HEK293 (cell line): ENCODE results near the gene PI3.

Experiments
- CTCF ChIP-seq: fragments of 450-650 bp; formaldehyde crosslinking; IDR thresholded peaks from 2 replicates; pipeline ENCODE4 v1.5.1; 2016; ENCODE audit warnings: missing biosample characterization, missing genetic modification characterization
- HOXA7 ChIP-seq: sonication (generic); formaldehyde crosslinking; IDR thresholded peaks from 2 replicates; pipeline ENCODE4 v1.8.1; 2022; ENCODE audit warnings: missing genetic modification reagents, borderline replicate concordance
- PATZ1 ChIP-seq: fragments of 450-650 bp; formaldehyde crosslinking; IDR thresholded peaks from 2 replicates; pipeline ENCODE4 v1.5.1; 2016; ENCODE audit warnings: missing biosample characterization, missing genetic modification characterization
- ZNF174 ChIP-seq: fragments of 450-650 bp; formaldehyde crosslinking; IDR thresholded peaks from 2 replicates; pipeline ENCODE4 v1.5.0; 2017; ENCODE audit warnings: missing biosample characterization, mild to moderate bottlenecking, missing genetic modification characterization
- ZNF202 ChIP-seq: fragments of 450-650 bp; formaldehyde crosslinking; IDR thresholded peaks from 2 replicates; pipeline ENCODE4 v1.5.1; 2016; ENCODE audit warnings: missing biosample characterization, missing genetic modification characterization, borderline replicate concordance
- ZNF221 ChIP-seq: fragments of 450-650 bp; formaldehyde crosslinking; IDR thresholded peaks from 2 replicates; pipeline ENCODE4 v1.5.1; 2017; ENCODE audit warnings: missing biosample characterization, missing genetic modification characterization, borderline replicate concordance
- ZNF274 ChIP-seq, 2 experiments: fragments of 200-500 bp in 1 of 2; fragments of 450-650 bp in 1 of 2; sonication (Bioruptor generic) in 1 of 2; formaldehyde crosslinking in 1 of 2; IDR thresholded peaks; 2 replicates each; pipeline versions ENCODE4 v1.5.1 to v1.6.1; 2014 to 2016; ENCODE audit warnings: borderline replicate concordance in 1 of 2, inconsistent platforms in 1 of 2, low read length in 1 of 2, missing biosample characterization in 1 of 2, missing genetic modification characterization in 1 of 2
- ZNF473 ChIP-seq: fragments of 450-650 bp; formaldehyde crosslinking; IDR thresholded peaks from 2 replicates; pipeline ENCODE4 v1.5.1; 2017; ENCODE audit warnings: missing biosample characterization, missing genetic modification characterization
- ZNF707 ChIP-seq: fragments of 450-650 bp; formaldehyde crosslinking; IDR thresholded peaks from 2 replicates; pipeline ENCODE4 v1.5.1; 2016; ENCODE audit warnings: missing biosample characterization, missing genetic modification characterization
- ZNF776 ChIP-seq: fragments of 450-650 bp; formaldehyde crosslinking; IDR thresholded peaks from 2 replicates; pipeline ENCODE4 v1.5.0; 2017; ENCODE audit warnings: missing biosample characterization, missing genetic modification characterization, borderline replicate concordance
- ZNF843 ChIP-seq: fragments of 450-650 bp; formaldehyde crosslinking; IDR thresholded peaks from 2 replicates; pipeline ENCODE4 v1.5.1; 2016; ENCODE audit warnings: missing biosample characterization, missing genetic modification characterization

DNA sequence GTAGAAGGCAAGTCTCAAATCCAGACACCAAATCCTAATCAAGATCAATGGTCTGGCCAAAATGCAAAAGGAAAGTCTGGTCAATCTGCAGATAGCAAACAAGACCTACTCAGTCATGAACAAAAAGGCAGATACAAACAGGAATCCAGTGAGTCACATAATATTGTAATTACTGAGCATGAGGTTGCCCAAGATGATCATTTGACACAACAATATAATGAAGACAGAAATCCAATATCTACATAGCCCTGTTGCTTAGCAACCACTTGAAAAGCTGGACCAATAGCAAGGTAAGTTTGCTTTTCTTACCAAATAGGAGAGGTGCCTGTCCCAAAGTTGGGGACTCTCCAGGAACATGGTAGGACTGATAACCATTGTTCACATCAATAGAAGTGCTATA is 48.4 kb downstream of the PI3 start:
- no peak for TF ChIP-seq ZNF707 (tag by site-specific recombination)
- no peak for TF ChIP-seq ZNF221 (tag by site-specific recombination)
- TF ChIP-seq ZNF274 (IDR thresholded peaks at IDR 0.05; ENCODE audit: low read length), result no peak
- no peak for TF ChIP-seq ZNF274 (tag by site-specific recombination; IDR thresholded peaks at IDR 0.05; ENCODE audit: borderline replicate concordance)
- TF ChIP-seq ZNF843 (tag by site-specific recombination), result no peak
- no peak for TF ChIP-seq ZNF473 (tag by site-specific recombination)
- TF ChIP-seq PATZ1 (tag by site-specific recombination), result no peak
- TF ChIP-seq ZNF202 (tag by site-specific recombination), result no peak
- TF ChIP-seq CTCF (tag by site-specific recombination), result no peak
- no peak for TF ChIP-seq HOXA7 (CRISPR knock-in tag)
- no peak for TF ChIP-seq ZNF776 (tag by site-specific recombination)
- no peak for TF ChIP-seq ZNF174
